ENCODE data around the gene HIVEP3.

The HIVEP3 gene

DNA sequence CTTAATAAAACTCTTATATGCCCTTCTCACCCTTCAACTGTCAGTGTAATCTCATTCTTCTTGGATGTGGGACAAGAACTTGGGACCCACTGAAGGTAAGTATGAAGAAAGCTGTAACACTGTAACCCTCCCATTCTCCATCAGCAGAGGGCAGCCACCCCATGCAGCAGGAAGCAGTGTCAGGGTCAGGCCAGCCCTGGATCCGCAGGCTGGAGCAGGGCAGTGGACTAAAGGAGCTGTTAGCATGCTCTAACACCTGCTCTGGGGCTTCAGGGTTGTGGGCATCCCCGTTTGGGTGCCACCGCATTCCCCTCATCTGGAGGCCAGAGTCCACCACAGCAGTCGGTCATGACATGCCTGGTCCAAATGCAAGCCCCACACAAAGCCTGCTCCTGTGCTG is 156.5 kb downstream of the HIVEP3 start:
- DNase-seq (ENCODE audit: low read depth in 3 of 3) = no peak

DNA sequence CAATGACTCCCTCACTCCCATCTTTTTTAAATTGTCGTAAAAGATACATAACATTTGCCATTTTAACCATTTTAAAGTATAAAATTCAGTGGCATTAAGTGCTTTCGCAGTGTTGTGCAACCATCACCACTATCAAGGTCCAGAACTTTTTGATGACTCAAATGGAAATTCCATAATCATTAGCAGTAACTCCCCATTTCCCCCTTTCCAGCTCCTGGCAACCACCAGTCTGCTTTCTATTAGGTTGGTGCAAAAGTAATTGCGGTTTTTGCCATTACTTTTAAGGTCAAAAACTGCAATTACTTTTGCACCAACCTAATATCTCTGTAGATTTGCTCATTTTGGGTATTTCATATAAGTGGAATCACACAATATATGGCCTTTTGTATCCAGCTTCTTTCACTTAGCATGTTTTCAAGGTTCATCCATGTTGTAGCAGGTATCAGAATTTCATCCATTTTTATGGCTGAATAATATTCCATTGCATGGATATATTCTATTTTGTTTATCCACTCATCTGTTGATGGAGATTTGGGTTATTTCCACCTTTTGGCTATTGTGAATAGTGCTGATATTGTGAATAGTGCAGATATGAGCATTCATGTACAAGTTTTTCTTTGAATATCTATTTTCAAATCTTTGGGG is 159.7 kb downstream of the HIVEP3 start:
- no peak for DNase-seq (ENCODE audit: low read depth in 3 of 3)

DNA sequence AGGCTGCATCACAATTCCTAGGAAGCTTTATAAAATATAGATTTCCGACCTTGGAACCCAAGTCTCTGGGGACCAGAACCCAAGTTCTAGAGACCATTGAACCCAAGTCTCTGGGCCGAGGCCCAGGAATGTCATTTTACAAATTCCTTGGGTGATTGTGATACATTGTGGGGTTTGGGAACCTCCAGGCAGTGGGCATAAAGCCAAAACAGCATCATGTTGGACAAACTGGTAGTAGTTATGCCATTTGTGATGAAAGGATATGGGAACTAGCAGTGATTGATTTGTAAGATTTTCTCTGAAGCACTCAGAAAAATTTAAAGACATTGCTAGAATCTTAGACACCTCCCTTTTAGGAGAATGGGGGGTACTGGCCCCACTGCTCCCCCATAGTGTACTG is 160.2 kb downstream of the HIVEP3 start:
- no peak for DNase-seq (ENCODE audit: low read depth in 3 of 3)

DNA sequence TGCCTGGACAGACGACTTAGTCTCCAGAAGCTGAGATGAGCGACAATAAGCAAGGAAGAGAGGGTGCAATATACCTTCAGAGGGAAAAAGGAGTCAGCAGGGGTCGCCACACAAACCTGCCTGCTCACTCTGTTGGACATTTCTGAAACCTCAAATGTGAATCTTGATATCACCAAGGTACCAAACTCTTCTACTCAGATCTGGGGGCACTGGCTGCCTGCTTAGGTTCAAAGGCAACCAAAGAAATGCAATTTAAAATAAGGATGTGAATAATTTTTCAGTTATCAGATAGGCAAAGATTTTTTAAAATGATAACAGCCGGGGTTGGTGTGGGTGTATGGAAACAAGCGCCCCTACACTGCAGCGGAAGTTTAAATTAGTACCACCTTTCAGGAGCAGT is 164.2 kb downstream of the HIVEP3 start:
- peak in 1 of 3 experiments; percentile 14 for DNase-seq (ENCODE audit: low read depth in 3 of 3)

DNA sequence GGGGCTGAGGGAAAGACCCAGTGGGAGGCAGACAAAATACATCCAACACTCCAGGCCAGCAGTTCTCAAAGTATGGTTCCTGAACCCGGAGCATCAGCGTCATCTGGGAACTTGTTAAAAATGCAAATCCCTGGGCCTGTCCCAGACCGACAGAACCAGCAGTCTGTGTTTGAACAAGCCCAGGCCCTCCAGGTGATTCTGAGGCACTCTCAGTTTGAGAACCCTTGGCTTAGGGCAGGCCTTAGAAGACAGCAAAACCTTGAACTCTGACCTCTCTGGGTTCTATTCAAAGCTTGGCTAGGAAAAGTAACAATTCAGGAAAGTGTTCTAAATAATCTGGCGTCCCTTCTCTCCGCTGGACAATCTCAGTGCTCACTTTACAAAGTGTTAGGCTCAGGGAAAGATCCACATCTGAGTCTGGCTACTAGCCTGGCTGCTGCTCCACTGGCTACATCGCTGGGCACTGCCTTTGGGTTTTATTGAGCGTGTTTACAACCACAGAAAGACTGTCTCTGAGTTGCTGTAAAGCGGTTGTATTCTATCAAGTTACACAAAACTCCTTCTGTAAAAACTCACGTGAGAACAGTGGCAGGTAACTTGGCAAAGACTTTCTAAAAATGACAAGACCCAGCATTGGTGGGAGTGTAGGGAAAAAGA is 166.1 kb downstream of the HIVEP3 start:
- DNase-seq (ENCODE audit: low read depth in 3 of 3) = no peak

DNA sequence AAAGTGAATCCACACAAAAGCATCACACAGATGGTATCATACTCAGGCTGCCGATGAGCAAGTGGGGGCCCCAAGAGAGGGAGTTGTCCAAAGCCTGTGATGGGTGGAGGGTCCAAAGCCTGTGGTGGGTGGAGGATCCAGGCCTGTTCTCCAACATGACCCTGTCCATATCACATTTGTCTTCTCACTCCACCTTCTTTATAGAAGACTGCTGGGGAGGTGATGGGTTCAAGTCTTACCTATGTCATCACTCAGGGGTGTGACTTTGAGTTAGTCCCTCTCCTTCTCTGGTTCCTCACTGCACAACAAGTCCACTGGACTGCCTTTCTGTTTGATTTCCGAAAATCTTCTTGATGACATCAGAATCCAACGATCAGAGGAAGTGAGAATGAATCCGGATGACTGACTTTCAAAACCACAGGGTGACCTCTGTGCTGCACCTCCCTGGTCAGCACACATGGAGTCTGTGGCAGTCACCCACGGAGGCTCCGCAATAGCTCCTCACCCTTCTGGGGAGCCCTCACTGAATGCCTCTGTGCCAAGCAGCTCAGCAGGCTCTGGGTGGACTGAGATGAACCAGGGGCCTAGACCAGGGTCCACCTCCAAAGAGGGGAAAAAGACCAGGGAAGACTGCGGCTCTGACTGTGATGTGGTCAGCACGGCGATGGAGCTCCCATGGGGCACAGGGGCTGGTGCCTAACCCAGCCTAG is 166.8 kb downstream of the HIVEP3 start:
- no peak for DNase-seq (ENCODE audit: low read depth in 3 of 3)

DNA sequence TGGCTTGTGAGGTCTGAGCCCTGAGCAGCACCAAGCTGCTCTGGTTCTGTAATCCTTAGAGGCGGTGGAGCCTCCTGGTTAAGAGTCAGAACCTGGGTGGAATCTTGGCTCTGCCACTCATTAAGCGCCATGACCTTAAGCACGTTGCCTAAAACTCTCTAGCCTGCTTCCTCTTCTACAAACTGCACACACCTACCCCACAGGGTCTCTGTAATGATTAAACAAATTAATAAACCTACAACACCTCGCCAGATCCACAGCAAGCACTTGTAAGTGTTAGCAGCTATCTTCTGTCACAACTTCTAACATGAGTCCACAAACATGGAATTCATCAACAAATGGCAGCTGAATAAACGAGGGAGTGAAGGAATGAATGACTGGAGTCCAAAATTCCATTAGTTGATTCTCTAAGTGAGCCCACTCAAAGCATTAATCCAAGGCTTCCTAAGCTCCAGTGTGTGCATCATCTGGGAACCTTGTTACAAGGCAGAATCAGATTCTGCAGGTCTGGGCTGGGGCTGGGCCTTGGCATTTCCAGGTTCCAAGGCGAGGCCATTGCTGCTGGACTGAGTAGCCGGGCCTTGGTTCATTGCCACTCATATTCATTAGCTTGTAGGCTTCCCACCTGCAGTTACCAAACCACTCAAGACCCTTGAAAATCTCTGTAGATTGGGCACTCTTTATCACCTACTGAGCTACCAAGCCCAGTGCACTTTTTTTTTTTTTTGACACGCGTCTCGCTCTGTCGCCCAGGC is 168.6 kb downstream of the HIVEP3 start:
- DNase-seq (ENCODE audit: low read depth in 3 of 3) = no peak

DNA sequence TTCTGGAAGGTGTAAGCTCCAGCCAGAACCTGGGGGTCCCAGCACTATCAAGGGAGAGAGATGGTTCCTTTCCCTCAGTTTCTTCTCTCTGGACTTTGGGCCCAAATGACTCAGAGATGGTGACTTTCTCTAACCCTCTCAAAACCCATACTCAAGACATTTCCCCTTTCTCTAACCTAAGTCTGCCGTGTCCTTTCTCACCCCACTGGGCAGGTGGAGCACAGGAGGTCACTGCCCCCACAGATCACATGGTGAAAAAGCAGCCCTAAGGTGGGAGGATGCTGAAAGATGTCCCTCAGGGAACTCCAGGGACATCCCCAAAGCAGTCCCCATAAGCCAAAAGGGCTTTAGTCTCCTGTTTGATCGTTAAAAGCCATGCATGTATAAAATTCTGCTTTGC is 173.7 kb downstream of the HIVEP3 start:
- DNase-seq (ENCODE audit: low read depth in 3 of 3) = no peak

DNA sequence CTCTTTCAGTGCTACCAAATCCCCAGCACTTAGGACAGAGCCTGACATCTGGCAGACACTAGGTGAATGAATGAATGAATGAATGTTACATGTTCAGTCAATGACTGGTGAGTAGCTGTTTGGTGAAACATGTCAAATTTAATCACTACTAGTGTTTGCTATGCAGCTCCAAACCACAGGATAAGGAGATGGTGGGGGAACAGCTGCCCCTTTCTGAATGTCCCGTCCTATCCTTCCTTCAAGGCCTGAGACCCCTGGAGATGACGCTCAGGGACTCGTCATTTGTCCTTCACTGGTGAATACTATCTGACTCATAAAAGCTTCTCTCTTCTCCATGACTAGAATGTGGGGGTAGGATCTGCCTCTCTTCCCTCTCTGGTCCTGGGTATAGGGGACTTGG is 175.4 kb downstream of the HIVEP3 start:
- no peak for DNase-seq (ENCODE audit: low read depth in 3 of 3)

DNA sequence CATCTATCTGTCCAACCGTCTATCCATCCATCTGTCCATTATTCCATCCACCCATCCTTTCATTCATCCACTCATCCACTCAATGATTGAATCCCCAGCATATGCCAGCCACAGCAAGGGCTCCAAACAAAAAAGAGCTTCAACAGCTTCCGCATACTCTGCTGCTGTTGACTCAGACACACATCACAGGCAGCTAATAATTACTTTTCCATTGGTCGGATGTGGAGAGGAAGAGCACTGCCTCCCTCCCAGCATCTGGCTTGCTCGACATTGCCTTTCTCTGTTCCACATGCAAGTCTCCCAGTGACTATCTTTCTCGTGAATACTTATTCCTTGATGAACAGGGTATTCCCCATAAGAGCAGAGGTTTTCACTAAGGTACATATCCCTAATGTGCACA is 176.5 kb downstream of the HIVEP3 start:
- no peak for DNase-seq (ENCODE audit: low read depth in 3 of 3)

DNA sequence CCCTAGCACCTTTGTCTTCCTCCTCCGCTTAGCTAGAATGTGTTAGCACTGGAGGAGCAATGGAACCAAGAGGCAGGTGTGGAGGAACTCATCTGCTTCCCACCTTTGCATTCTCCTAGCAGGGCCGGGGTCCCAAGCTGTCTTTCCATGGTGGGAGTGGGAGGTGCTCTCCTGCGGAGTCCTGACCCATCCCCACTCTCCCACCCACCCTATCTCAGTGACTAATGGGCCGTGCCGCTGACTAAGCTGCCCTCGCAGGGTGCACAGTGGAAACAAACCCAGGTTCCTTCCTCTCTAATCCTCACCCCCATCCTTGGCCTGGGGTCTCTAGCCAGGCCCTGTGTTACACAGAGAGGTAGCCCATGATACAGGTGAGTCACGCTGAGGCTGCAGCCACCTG is 177.5 kb downstream of the HIVEP3 start:
- peak in 2 of 3 experiments; percentile 50 to 57 for DNase-seq (ENCODE audit: low read depth in 3 of 3)

DNA sequence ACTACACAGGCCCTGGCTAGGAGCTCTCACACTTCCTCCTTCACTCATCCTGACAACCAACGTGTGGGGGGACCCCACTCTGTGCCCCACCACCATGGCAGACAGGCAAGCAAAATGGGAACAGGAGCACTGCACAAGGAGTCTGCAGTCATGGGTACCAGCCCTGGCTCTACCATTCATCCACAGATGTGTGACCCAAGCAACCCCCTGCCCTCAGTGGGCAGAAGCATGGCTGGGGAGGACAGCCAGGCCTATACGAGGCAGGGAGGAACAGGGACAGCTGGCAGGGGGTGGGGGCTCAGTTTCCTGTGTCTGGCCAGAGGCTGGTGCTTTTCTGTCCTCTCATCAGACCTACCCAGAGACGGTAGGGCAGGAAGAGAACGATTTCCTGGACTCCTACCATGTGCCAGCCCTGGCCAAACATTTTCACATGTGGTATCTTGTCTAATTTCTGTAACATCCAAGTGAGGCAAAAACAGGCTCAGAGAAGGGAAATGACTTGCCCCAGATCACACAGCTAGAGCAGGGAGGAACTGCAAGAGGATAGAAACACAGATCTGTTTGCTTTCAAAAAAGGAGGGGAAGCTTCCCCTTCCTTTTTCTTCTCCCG is 178.0 kb downstream of the HIVEP3 start:
- no peak for DNase-seq (ENCODE audit: low read depth in 3 of 3)

DNA sequence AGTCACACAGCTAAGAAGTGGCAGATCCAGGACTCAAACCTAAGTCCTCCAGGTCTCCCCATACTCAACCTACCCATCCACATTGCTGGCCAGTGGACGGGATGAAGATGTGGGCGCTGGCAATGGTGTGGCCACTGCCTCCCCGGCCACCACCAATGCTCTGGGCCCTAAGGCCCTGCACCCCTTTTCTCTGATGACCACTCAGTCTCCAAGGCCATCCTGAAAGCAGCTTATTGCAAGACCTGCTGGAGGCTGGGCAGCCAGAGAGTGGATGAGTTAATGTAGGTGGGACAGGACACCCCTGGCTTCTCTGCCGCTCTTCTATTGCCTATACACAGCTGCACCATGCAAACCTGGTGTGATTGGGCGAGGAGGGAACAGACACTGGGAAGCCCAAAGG is 178.7 kb downstream of the HIVEP3 start:
- no peak for DNase-seq (ENCODE audit: low read depth in 3 of 3)

DNA sequence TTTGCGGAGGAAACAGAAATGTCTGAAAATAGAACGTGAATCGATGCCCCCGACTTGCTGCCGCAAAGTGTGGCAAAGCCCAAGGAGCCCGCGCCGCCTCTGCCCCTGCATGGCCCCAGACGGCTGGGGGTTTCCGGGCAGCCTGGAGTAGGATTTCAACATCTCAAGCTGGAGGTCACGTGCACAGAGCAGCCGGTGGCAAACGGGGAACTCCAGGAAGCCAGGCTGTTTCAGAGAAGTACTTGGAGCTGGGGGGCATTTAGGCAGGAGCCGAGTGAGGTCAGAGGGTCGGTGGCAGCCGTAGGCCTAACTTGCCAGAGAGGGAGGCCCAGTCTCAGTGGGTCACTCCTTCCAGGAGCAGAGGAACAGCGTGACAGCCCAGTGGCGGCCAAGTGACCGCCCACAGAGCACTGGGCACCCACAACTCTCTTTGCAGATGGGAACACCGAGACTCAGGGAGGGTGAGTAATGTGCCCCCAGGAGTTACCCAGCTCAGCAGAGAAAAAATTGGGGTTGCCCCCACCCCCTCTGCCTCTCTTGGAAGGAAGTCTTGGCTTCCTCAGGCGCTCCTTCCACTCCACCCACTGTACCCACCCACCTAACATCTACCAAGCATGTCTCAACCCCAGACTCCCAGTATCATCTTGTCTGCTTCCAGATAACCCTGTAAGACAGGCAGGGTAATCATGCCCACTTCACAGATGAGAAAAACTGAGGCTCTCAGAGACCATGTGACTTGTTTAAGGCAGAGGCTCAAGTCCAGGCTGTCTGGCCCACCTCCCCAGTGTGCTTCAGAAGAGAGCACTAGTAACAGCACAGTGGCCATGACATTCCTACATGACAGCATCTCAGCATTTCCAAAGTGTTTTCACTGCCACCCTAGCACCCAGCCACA is 179.4 kb downstream of the HIVEP3 start:
- DNase-seq (ENCODE audit: low read depth in 3 of 3) = peak; percentile 77 to 79 (median 79)

DNA sequence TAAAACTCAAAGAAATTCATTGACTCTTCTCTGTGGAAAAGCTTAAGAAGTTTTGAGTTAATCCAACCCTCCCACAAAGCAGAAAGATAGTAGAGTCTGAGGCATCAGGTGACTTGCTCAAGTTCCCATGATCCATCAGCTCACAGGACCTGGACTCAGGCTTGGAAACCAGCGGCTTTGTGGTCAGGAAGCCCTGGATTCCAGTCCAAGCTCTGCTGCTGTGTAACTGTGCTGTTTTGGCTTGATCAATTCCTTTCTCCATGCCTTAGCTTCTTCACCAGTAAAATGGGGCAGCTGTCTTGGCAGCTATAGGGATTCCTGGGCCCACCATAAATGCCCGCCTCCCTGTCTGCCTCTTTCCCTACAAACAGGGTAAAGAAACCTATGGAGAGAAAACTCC is 180.2 kb downstream of the HIVEP3 start:
- no peak for DNase-seq (ENCODE audit: low read depth in 3 of 3)

DNA sequence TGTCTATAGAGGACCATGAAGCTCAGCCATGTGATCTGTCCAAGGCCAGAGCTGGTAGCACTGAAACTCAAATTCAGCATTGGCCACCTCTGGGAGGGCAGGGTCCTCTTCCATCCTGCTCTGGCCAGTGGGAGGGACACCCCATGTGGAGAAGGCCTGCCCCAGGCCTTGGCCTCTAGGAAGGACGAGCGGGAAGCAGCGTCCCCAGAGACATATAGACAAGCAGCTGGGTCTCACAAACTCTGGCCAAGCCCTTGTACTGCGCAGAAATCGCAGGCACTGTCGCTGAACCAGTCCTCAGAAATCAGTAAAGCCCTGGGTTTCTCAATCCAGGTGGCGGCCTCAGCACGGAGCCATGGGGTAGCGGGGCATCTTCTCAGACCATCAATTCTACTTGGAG is 180.7 kb downstream of the HIVEP3 start:
- DNase-seq (ENCODE audit: low read depth in 3 of 3) = no peak

DNA sequence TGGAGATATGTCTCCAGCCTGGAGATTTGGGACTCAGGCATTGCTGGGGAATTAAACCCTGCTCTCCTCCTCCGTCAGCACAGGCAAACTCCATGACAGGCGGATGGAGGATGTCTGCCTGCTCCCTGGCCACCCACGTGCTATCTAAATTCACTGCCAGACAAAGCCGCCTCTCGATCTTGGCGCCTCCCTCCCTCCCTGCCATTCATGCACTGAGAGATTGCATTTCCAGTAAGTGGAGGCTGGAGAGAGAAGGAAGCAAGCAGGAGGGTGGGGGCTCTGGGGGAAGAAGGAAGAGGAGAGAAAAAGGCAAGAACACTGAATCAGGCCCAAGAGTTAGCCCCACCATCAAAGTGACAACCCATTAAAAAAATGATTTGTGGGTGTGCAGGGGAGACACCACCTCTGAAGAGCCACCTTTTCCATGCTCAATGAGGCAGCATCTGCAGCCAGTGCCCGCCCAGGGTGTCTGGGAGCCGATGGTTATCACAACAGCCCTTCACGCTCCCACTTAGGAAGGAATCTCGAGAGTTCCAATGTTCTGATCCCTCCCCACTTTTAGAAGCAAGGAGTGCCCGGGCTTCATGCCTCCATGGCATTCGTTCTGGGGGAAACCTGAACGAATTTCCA is 183.0 kb downstream of the HIVEP3 start:
- DNase-seq (ENCODE audit: low read depth in 3 of 3) = no peak

DNA sequence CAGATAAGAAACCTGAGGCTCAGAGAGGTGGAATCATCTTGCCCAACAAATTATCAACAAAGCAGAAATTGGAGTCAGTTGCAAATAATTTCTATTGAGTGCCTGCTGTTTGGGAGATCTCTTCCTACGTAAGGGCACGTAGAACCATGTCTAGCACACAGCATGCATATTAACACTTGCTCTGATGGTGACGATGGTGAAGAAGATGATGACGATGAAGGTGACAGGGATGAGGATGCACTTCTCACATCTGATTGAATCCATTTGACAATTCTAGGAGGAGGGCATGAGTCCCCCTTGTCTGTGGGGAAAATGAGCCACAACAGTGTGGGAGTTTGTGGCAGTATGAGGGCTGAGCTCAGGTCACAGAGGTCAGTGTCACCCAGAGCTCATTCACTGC is 183.6 kb downstream of the HIVEP3 start:
- DNase-seq (ENCODE audit: low read depth in 3 of 3) = no peak

DNA sequence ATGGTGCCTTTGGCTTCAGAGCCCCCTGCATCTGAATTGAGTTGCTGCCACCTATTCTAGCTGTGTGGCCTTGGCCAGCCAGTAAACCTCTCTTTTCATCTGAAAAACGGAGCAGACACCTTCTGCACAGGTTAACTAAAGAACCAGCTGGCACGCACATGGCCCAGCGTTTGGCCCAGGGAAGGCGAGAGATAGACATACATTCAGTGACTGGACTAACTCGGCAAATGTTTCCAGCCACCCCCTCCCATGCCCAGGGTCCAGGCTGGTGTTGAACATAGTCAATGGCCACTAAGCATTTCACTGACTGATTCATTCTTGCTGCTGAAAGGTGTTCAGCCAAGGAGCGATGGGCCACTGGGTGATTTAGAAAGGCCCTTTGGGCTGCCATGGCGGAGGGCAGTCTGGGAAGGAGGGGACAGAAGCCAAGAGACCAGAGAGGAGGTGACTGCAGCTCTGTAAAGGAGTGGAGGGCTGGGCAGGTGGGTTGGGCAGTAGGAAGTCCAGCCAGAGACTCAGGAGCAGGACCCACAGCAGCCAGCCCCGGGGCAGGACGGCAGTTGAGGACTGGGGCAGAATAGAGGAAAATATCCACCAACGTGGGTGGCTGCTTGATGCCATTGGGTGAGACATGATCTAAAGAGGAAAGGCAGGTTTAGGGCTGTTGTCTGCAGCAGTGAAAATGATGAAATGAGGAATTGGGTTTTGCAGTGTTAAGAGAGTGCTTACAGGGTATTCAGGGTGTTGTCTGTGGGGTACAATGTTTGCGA is 184.3 kb downstream of the HIVEP3 start:
- no peak for DNase-seq (ENCODE audit: low read depth in 3 of 3)

DNA sequence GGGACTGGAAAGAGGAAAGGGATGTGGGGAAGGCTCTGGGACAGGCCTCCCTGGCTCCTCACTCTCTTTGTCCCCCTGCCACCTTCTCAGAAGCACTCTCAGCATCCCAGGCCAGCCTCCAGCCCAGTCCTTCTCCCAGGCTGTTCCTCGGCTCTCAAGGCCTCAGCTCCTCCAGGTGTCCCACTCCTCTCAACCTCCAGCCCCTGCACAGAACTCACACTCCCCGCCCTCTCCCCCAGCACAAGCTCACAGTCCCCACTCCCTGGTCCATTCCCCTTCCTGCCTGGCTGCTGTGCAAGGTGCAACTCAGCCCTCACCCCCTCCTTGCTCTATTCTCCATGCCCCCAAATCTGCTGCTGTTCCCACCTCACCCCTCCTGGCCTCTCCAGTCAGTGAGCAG is 185.0 kb downstream of the HIVEP3 start:
- DNase-seq (ENCODE audit: low read depth in 3 of 3) = no peak

Data from stimulated activated CD4-positive, alpha-beta T cell treated with anti-CD3 and anti-CD28 coated beads, TNF-alpha, amount 100 ng/mL, for 4 hours (primary cell).